Sciatic nerve (tissue), 2 donors: ENCODE data around the gene POU3F2. TPM values are rescaled to one million over a fixed set of nuclear protein-coding genes. Genes with fewer than 3 reads are reported as not detected.

Experiments used
- ATAC-seq: fragments of 200-7000 bp; cut with Tn5 transposase; one replicate; pipeline ENCODE4 v1.9.1; 2020; ENCODE audit warnings: mild to moderate bottlenecking, moderate library complexity
- DNase-seq: peaks from one replicate; pipeline ENCODE4 v3.0.0-alpha.2; 2020; ENCODE audit warnings: low spot score
- intact Hi-C: fragments of 100-400 bp; cut with DNase I; formaldehyde crosslinking; loops from one replicate; pipeline ENCODE4 v1.14.2; 2022
- total RNA-seq: library from RNA; stranded (reverse); fragmentation: NEBNext Ultra II Directional; extraction: Animal tissue kit (Norgen Biotek cat#: 25700); gene quantifications from one replicate; pipeline ENCODE4 v1.2.1, GENCODE V29; 2021
- donor health status: DM: no; HTN: no; CAD: no.
- donor health status: DM: no; HTN: no; CAD: no.

POU3F2 gene
- total RNA-seq, 1 donor from 2014 or later: 9.2 TPM

DNA sequence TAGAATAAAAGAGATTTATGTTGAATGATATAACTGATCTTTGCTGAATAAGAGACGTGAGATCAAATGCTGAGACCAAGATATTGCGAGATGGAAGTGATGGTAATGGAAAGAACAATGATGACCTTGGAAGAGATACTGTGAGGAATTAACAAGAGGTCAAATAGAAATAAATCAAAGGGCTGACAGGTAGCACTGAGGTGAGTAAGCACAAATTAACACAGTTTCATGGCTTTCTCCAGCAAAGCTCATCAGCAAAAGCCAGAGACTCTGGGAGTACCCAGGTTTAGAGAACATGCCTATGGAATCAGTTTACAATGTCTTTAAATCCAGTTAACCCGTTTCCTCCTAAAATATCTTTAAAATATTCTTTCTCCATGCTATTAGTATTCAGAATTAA is 53.3 kb downstream of the POU3F2 start:
- intact Hi-C loops: no loop called here
- ATAC-seq (no peak), DNase-seq (no peak)

Other genes starting within 250 kb of the POU3F2 start
- 40.7 TPM for gene FBXL4, start 113.4 kb downstream of the POU3F2 start, total RNA-seq